GM20431 (cell line): Measurements from ENCODE around the gene KCMF1.

Source experiments
- in situ Hi-C: fragments of 300-500 bp; cut with MseI, MboI; formaldehyde crosslinking; loops from one replicate; pipeline ENCODE4 v1.15.0; 2020; ENCODE audit warnings: low sequenced_read_pairs; ENCODE audit not compliant: unreplicated experiment

Gene KCMF1

GRCh38 chr2:84972932-84973331, 2.0 kb downstream of the KCMF1 start:
- in situ Hi-C loops = no loop called here

- in situ Hi-C loops = no loop called here
These were observed 9.5 kb downstream of the KCMF1 start for GRCh38 chr2:84980263-84980983.

DNA sequence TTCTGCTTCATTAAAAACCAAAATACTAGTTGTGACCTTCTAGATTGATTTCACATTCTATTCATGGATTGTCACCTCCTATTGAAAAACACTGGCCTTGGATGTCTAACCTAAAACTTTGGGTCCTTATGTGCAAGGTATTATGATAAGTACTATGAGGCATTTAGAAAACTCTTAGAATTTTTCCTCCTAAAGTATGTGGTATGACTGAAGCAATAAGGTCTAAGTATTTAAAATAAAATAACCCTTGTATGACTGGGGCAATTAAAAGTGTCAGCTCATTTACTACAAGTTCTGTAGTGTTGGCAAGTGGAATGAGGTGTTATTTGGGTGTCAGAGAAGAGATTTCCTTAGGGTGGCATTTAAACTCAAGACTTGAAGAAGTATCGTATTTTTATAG, 15.1 kb downstream of the KCMF1 start:
- in situ Hi-C loops = no loop called here

DNA sequence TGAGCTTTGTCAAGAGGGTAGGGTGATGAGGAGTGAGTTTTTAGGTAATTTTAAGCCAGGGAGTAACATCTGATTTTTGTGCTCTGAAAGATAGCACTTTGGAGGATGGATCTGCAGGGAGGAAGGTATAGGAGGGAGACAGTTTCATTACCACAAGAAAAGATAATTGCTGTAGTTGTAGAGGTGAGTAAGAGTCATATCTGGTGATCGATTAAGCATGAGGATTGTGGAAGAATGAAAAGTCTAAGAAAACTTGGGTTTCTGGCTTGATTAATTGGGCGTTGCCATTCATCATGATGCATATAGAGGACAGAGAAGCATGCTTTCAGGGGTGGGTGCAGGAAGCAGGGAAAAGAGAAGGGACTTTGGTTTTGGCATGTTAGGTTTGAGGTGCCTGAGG, 18.5 kb downstream of the KCMF1 start:
- in situ Hi-C loops = no loop called here

DNA sequence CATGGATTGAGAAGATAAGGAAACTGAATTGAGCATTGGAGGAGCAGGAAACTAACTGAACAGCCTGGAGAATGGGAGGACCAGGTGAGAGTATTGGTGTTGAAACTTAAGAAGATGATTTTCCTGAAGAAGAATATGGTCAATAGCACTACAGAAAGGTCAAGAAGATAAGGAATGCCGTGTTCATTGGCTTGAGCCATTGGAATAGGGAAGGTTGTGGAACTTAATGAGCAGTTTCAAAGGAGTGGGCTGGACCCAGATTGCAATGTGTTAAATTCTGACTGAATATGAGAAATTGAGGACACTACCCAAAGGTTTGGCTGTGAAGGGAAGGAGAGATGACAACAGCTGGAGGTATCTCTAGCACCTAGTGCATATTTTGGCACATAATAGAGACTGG, 19.0 kb downstream of the KCMF1 start:
- in situ Hi-C loops = no loop called here

DNA sequence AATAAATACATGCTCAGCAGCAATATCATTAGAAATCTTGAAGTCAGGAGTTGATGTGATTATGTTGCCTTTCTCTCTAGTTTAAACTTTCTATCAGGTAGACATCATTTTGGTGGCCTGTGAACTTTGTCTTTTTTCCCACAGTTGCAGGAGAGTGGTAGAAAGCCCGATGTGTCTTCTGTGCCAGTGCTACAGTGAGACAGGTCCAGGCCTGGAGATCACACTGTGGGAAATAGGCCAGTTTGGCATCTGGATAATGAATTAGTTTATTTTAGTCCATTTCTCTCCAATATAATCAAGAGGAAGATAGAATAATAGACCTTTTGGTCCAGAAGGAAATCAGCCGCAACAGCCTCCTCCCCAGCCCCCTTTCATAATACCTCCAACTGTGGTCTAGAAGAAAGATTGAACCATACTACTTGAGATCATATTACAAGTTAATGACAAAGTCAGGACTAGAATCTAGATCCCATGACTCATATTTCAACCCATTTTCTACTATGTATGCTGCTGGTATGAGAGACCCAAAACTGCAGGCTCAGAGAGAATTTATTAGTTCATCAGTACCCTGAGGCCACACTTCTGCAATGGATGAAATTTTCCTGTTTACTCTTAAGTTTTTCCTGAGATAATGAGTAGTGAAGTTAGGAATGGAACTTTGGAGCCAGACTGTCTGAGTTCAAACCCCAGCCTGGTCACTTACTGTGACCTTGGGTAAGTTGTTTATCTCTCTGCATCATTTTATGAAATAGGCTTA, 20.6 kb downstream of the KCMF1 start:
- in situ Hi-C loops = no loop called here

DNA sequence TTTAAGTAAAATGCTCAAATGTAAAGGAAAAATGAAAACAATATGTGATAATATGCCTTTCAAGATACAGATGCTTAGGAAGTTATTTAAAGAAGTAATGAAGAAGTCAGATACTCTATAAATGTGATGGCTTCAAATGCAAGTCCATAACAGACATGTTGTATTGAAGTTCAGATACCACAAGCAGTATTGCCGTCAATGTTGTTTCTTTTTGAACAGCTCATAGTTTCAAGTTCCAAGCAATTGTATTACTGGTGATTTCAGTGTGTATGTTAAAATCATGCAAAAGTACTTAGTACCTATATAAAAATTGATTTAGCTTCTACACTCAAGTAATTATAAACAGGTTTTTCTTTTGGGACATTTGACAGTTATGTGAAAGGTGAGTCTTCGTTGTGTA, 24.9 kb downstream of the KCMF1 start:
- in situ Hi-C loops = no loop called here

DNA sequence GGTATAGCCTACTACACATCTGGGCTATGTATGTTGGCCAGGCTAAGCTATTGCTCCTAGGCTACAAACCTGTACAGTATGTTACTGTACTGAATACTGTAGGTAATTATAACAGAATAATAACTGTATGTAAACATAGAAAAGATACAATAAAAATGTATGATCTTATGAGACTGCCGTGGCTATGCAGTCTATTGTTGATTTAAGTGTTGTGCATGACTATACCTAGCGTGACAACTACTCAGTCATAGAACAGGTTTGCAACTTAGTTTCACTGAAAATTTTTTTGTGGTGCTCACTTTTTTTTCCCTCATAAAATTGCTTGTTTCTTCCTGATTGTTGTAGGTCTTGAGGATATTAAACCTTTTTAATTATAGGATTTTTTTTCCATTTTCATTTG, 25.9 kb downstream of the KCMF1 start:
- in situ Hi-C loops = no loop called here

DNA sequence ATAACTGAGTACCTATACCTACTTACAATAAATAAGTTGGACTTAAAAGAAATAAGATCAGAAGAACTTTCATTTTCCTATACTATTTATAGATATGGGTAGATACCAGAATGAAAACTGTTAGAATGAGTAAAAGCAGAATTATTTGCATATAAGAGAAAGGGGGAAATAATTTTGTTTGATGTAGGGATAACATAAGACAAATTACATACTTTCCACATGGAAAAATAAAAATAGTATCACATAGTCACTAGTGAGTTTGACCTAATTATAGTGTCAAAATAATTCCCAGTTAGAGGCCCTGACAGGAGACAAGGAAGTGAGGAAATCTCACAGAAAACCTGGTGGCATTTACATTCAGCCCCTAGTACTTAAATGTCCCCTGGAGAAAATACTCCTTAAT, 28.6 kb downstream of the KCMF1 start:
- in situ Hi-C loops = no loop called here

DNA sequence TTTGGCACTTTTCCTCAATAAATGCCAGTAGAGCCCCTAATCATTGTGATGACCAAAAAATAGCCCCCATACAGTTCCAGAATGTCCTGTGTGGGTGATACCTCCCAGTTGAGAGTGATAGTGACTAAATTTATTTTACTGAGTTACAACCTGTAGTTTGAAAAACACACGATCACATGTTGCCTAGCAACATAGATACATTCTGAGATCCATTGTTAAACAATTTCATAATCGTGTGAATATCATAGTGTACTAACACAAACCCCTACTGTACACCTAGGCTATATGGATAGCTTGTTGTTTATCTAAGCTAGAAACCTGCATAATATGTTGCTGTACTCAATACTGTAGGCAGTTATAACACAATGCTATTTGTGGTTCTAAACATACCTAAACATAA, 30.6 kb downstream of the KCMF1 start:
- in situ Hi-C loops = no loop called here

DNA sequence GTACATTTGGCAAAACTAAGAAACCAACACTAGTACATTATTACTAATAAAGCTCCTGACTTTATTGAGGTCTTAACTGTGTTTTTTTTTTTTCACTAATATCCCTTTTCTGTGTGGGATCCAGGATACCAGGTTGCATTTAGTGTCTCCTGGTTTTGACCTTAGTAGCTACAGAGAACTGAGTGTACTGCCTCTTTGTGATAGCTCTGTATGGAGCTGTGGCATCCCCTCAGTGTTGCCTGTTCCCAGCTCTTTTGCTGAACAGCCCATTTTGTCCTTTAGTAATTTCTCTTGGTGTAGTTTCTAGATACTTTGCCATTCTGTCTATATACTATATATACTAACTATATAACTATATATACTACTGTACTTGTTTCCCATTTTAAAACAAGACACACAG, 31.6 kb downstream of the KCMF1 start:
- in situ Hi-C loops = no loop called here

GRCh38 chr2:85008252-85008651, 37.3 kb downstream of the KCMF1 start:
- in situ Hi-C loops = no loop called here

GRCh38 chr2:85009019-85009618, 38.2 kb downstream of the KCMF1 start:
- in situ Hi-C loops = no loop called here

DNA sequence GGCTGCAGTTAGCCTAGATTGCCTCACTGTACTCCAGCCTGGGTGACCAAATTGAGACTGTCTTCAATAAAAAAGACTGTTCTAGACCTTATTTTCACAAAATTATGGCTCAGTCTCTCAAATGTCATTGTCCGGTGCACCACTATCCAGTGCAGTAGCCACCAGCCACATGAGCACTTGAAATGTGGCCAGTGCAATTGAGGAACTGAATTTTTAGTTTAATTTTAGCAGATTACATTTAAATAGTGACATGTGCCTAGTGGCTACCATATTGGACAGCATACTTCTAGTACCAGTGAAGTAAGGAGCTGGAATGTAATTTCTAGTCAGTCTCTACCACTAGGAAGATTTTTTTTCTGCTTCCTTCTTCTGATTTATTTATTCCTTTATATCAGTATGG, 39.4 kb downstream of the KCMF1 start:
- in situ Hi-C loops = no loop called here

- in situ Hi-C loops = no loop called here
These were observed 40.1 kb downstream of the KCMF1 start for GRCh38 chr2:85011098-85011497.

GRCh38 chr2:85011747-85012146, 40.8 kb downstream of the KCMF1 start:
- in situ Hi-C loops = no loop called here

- in situ Hi-C loops = no loop called here
These were observed 41.5 kb downstream of the KCMF1 start for GRCh38 chr2:85012431-85012830.

DNA sequence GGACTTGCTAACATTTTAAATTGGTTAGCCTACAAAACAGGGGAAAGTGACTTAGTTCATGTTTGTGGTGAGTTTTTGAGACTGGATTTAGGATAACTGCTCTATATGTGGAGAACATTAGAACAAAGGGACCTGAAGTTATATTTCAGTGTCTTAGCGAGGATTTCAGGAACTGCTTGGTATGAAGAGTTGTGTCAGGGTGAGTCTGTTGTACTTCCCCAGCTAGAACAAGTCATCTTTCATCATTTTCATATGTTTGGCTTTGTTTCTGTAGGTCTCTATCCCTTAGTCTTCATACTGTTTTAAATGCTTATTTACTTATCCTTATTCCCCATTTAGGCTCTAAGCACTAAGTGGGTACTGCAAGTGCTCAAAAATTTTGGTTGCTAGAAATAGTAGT, 41.9 kb downstream of the KCMF1 start:
- in situ Hi-C loops = no loop called here

DNA sequence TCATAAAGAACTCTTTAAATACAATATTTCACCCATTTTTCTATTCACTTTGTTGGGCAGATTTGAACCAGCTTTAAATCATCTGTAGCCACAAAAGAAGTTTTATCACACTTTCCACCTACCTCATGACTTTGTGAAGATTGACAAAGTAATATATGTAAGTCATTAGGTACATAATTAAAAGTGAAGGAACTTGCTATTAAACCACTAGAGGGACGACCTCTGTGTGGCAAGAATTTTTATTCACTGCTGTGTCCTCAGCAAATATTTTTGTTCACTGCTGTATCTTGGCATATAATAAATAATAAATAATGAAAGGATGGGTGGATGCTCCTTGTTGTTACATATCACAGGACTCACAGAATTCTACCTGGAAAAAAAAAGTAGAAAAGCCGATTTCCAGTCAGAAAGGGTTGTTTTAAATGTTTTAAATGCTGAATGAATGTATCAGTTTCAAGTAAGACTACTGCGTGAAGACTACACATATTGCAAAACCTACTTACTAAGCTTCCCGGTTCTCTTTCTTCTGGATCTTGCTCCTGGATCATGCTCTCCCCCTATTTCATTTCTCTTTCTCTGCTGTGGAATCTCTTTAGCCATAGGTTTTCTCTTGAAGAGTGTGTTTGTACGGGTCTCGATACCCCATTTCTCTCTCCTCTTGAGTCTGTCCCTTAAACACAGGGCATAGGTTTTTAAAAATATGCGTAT, 44.8 kb downstream of the KCMF1 start:
- in situ Hi-C loops = no loop called here

DNA sequence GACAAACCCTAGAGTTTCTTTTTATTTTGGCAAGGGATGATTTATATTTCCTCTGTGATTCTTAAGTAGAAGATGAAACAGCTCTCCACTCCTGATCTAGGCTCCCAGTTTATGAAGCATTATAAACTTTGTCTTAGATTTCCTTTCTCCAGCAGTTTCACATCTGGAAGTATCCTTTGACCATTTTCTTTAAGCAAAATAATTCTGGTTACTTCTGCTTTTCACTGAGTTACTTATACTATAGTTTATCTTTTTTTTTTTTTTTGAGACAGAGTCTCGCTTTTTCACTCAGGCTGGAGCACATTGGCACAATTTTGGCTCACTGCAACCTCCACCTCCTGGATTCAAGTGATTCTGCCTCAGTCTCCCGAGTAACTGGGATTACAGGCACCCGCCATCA, 45.5 kb downstream of the KCMF1 start:
- in situ Hi-C loops = no loop called here
